HepG2 (cell line): ENCODE data around the gene SLC16A11. TPM values are rescaled to one million over a fixed set of nuclear protein-coding genes. Genes with fewer than 3 reads are reported as not detected.

Source experiments
- AGO1 ChIP-seq: fragments of 200-400 bp; formaldehyde crosslinking; IDR thresholded peaks from 2 replicates; pipeline ENCODE4 v1.6.1; 2017; ENCODE audit warnings: mild to moderate bottlenecking, low read depth, low read length, moderate library complexity; ENCODE audit not compliant: poor library complexity, severe bottlenecking
- E2F2 ChIP-seq: sonication (generic); formaldehyde crosslinking; IDR thresholded peaks from 2 replicates; pipeline ENCODE4 v1.4.0; 2020; ENCODE audit warnings: missing genetic modification reagents, borderline replicate concordance
- KAT7 ChIP-seq: IDR thresholded peaks from 2 replicates; pipeline ENCODE4 v1.6.1; 2018; ENCODE audit warnings: borderline replicate concordance, missing compliant biosample characterization
- MTA1 ChIP-seq: sonication (generic); formaldehyde crosslinking; IDR thresholded peaks from 2 replicates; pipeline ENCODE4 v1.4.0; 2020; ENCODE audit warnings: missing genetic modification reagents, mild to moderate bottlenecking, borderline replicate concordance
- POGK ChIP-seq: sonication (generic); formaldehyde crosslinking; conservative IDR thresholded peaks from 2 replicates; pipeline ENCODE4 v1.8.0; 2022; ENCODE audit warnings: mild to moderate bottlenecking, moderate library complexity, missing genetic modification reagents
- POLR2AphosphoS5 ChIP-seq: IDR thresholded peaks from 2 replicates; pipeline ENCODE4 v1.6.1; 2012; ENCODE audit warnings: low read depth, low read length
- REPIN1 ChIP-seq: sonication (generic); formaldehyde crosslinking; IDR thresholded peaks from 2 replicates; pipeline ENCODE4 v1.8.0; 2022; ENCODE audit warnings: missing genetic modification reagents, low read depth, mild to moderate bottlenecking, borderline replicate concordance
- TBL1XR1 ChIP-seq: fragments of 150-350 bp; IDR thresholded peaks from 2 replicates; pipeline ENCODE4 v1.6.1; 2014; ENCODE audit warnings: borderline replicate concordance, low read length; ENCODE audit not compliant: partially characterized antibody
- TEF ChIP-seq: sonication (generic); formaldehyde crosslinking; IDR thresholded peaks from 2 replicates; pipeline ENCODE4 v1.5.0; 2020; ENCODE audit warnings: missing genetic modification reagents
- ZBTB46 ChIP-seq: sonication (generic); formaldehyde crosslinking; IDR thresholded peaks from 2 replicates; pipeline ENCODE4 v1.4.0; 2020; ENCODE audit warnings: mild to moderate bottlenecking, missing genetic modification reagents, borderline replicate concordance
- ZFX ChIP-seq: sonication (generic); formaldehyde crosslinking; IDR thresholded peaks from 2 replicates; pipeline ENCODE4 v1.4.0; 2020; ENCODE audit warnings: mild to moderate bottlenecking, low read depth, missing genetic modification reagents, moderate library complexity
- ZNF367 ChIP-seq: sonication (generic); formaldehyde crosslinking; IDR thresholded peaks from 2 replicates; pipeline ENCODE4 v1.4.0; 2020; ENCODE audit warnings: missing genetic modification reagents, borderline replicate concordance
- ZNF609 ChIP-seq: sonication (generic); formaldehyde crosslinking; IDR thresholded peaks from 2 replicates; pipeline ENCODE4 v1.4.0; 2020; ENCODE audit warnings: mild to moderate bottlenecking, missing genetic modification reagents, borderline replicate concordance
- ZNF672 ChIP-seq: sonication (generic); formaldehyde crosslinking; IDR thresholded peaks from 2 replicates; pipeline ENCODE4 v1.8.1; 2022; ENCODE audit warnings: missing genetic modification reagents
- polyA plus RNA-seq, 8 experiments: library from polyadenylated mRNA; depleted of rRNA in 3 of 8; stranded (reverse) in 7 of 8; unstranded in 1 of 8; fragments of >200 nt; fragmentation: Illumina TruSeq in 4 of 8; extraction: Trizol in 4 of 8; gene quantifications; 2 replicates each; pipeline versions ENCODE4 v1.2.1 to v1.2.3, GENCODE V29; 2011 to 2016; ENCODE audit warnings: low read depth in 4 of 8, missing spikeins in 1 of 8, mixed read lengths in 1 of 8; ENCODE audit not compliant: insufficient read depth in 1 of 8
- total RNA-seq, 5 experiments: library from RNA; depleted of rRNA; stranded (reverse); fragments of >200 nt; fragmentation: Illumina TruSeq; extraction: Trizol; gene quantifications; 2 replicates each; pipeline ENCODE4 v1.2.3, GENCODE V29; 2016; ENCODE audit warnings: low read depth in 1 of 5
- TF ChIP-seq, protein P1 (sequence below): sonication (generic); formaldehyde crosslinking; conservative IDR thresholded peaks from 2 replicates; pipeline ENCODE4 v1.4.0; 2020; ENCODE audit warnings: missing genetic modification reagents
- TF ChIP-seq, protein P2 (sequence below): IDR thresholded peaks from 2 replicates; pipeline ENCODE4 v1.6.1; 2016; ENCODE audit warnings: low read depth, borderline replicate concordance

The SLC16A11 gene
- total and polyA plus RNA-seq, 2 of the 13 experiments (the other 11 are each of a cell fraction or from before 2014, with no cell fraction given) = not detected

DNA sequence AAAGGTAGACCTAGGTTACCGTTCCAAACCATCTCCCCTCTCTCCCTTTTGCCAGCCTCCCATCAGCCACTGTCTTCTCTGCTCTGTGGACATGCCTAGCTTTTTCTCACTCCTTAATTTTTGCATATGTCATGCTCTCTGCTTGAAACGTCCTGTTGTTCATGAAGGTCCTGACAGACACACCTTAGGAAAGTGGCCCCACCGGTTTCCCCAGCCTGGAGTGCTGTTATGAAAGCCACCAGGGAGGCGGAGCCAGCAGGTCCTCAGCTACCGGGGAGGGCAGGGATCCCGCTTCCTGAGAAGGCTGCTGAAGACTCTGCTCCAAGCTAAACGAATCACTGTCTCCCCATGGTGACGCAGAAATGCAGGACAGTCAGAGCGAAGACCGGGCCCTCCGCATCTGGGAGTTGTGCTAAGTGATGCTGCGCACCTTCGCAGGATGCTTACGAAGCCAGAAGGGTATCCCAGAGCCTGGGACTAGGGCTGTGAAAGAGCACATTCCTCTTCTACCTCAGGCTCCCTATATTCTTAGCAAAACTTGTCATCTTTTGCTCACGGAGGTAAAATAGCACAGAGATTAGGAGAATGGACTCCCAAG, 2.3 kb upstream of the SLC16A11 start (continued):
- TF ChIP-seq ZNF609 (CRISPR knock-in tag) (no peak), MTA1 (CRISPR knock-in tag) (peak; percentile 42; the same call in 1 of the 2 replicates), REPIN1 (CRISPR knock-in tag) (no peak), AGO1 (no peak), ZFX (CRISPR knock-in tag) (no peak), POGK (CRISPR knock-in tag) (no peak), POLR2AphosphoS5 (0 out of 2 replicates have a peak, but pooled peaks have one; percentile 15), ZNF367 (CRISPR knock-in tag) (no peak), TEF (no peak), ZBTB46 (CRISPR knock-in tag) (no peak), TBL1XR1 (no peak), E2F2 (CRISPR knock-in tag) (no peak), KAT7 (no peak), ZNF672 (CRISPR knock-in tag) (no peak)
- TF ChIP-seq, protein P1, sequence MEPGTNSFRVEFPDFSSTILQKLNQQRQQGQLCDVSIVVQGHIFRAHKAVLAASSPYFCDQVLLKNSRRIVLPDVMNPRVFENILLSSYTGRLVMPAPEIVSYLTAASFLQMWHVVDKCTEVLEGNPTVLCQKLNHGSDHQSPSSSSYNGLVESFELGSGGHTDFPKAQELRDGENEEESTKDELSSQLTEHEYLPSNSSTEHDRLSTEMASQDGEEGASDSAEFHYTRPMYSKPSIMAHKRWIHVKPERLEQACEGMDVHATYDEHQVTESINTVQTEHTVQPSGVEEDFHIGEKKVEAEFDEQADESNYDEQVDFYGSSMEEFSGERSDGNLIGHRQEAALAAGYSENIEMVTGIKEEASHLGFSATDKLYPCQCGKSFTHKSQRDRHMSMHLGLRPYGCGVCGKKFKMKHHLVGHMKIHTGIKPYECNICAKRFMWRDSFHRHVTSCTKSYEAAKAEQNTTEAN (CRISPR knock-in tag) = no peak
- TF ChIP-seq, protein P2, sequence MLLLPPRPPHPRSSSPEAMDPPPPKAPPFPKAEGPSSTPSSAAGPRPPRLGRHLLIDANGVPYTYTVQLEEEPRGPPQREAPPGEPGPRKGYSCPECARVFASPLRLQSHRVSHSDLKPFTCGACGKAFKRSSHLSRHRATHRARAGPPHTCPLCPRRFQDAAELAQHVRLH (CRISPR knock-in tag) = 0 out of 2 replicates have a peak, but pooled peaks have one; percentile 58
